MCF 10A (cell line): ENCODE results near the gene ABHD16B. TPM values are rescaled to one million over a fixed set of nuclear protein-coding genes. Genes with fewer than 3 reads are reported as not detected.

Experiments used
- BruUV-seq: library from RNA; stranded (reverse); fragments of 400-500 nt; replicated peaks from 2 replicates; lab custom pipeline; 2021; lab: Mats Ljungman, UMichigan
- CTCF ChIA-PET: fragments of 300-600 bp; sonication (Branson Sonifier 250); formaldehyde crosslinking; extraction: SDS; loops from one replicate; lab custom pipeline; 2021; ENCODE audit warnings: antibody characterized with exemption, inconsistent platforms; lab: Yijun Ruan, JAX
- POLR2A ChIA-PET: fragments of 300-600, 350-650 bp; sonication (Branson Sonifier 250); formaldehyde crosslinking; extraction: SDS; loops from one replicate; lab custom pipeline; 2020; ENCODE audit warnings: antibody characterized with exemption, inconsistent platforms; lab: Yijun Ruan, JAX
- DNase-seq: peaks from one replicate; pipeline ENCODE4 v3.0.0-alpha.2; 2018; ENCODE audit not compliant: unreplicated experiment
- H3K27ac Mint-ChIP-seq: one replicate; pipeline ENCODE4 v1.8.0; 2022; ENCODE audit warnings: mild to moderate bottlenecking, low read depth, mixed read lengths; ENCODE audit not compliant: unreplicated experiment
- H3K27me3 Mint-ChIP-seq: one replicate; pipeline ENCODE4 v1.8.0; 2022; ENCODE audit warnings: mixed read lengths; ENCODE audit not compliant: insufficient read depth, unreplicated experiment
- H3K36me3 Mint-ChIP-seq: one replicate; pipeline ENCODE4 v1.8.0; 2022; ENCODE audit warnings: mild to moderate bottlenecking, moderate library complexity, mixed read lengths; ENCODE audit not compliant: insufficient read depth, unreplicated experiment
- H3K4me1 Mint-ChIP-seq: one replicate; pipeline ENCODE4 v1.8.0; 2022; ENCODE audit warnings: mixed read lengths; ENCODE audit not compliant: insufficient read depth, unreplicated experiment
- H3K4me3 Mint-ChIP-seq: one replicate; pipeline ENCODE4 v1.8.0; 2022; ENCODE audit warnings: mild to moderate bottlenecking, moderate library complexity, mixed read lengths; ENCODE audit not compliant: unreplicated experiment
- H3K9me3 Mint-ChIP-seq: one replicate; pipeline ENCODE4 v1.8.0; 2022; ENCODE audit warnings: mixed read lengths; ENCODE audit not compliant: unreplicated experiment
- intact Hi-C: fragments of 100-400 bp; cut with micrococcal nuclease; formaldehyde crosslinking; loops from 2 replicates; pipeline ENCODE4 v1.14.1; 2022
- total RNA-seq: library from RNA; stranded (reverse); gene quantifications from 2 replicates; pipeline ENCODE4 v1.2.3, GENCODE V29; 2022
- TF ChIP-seq, protein P1 (sequence below): fragments of 200-600 bp; IDR thresholded peaks from one replicate; pipeline ENCODE4 v1.8.0; 2022; ENCODE audit warnings: antibody characterized with exemption, mild to moderate bottlenecking; ENCODE audit not compliant: unreplicated experiment

The ABHD16B gene
- total RNA-seq, 1 experiment from 2014 or later, result not detected

- Mint-ChIP-seq H3K36me3 (no peaks in the 10 kb centered on the region), H3K27me3 (peaks cover 15% of the 10 kb centered on the region), H3K27ac (no peak overlapping the region), H3K4me1 (no peaks in the 10 kb centered on the region), H3K4me3 (no peak overlapping the region), H3K9me3 (no peaks in the 10 kb centered on the region)
- POLR2A ChIA-PET, result no interaction called here
- CTCF ChIA-PET, result interaction anchor here (2.0 kb wide), 1 partner anchor 33 kb away, joined by 8 read pairs; no protein-coding TSS in a partner anchor
- TF ChIP-seq, protein P1, sequence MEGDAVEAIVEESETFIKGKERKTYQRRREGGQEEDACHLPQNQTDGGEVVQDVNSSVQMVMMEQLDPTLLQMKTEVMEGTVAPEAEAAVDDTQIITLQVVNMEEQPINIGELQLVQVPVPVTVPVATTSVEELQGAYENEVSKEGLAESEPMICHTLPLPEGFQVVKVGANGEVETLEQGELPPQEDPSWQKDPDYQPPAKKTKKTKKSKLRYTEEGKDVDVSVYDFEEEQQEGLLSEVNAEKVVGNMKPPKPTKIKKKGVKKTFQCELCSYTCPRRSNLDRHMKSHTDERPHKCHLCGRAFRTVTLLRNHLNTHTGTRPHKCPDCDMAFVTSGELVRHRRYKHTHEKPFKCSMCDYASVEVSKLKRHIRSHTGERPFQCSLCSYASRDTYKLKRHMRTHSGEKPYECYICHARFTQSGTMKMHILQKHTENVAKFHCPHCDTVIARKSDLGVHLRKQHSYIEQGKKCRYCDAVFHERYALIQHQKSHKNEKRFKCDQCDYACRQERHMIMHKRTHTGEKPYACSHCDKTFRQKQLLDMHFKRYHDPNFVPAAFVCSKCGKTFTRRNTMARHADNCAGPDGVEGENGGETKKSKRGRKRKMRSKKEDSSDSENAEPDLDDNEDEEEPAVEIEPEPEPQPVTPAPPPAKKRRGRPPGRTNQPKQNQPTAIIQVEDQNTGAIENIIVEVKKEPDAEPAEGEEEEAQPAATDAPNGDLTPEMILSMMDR, result no peak
- no TSS peak for BruUV-seq
- no peak for DNase-seq
- intact Hi-C loops, result no loop called here
Observed at GRCh38 chr20:63819224-63819921, 41.9 kb upstream of the ABHD16B start.

DNA sequence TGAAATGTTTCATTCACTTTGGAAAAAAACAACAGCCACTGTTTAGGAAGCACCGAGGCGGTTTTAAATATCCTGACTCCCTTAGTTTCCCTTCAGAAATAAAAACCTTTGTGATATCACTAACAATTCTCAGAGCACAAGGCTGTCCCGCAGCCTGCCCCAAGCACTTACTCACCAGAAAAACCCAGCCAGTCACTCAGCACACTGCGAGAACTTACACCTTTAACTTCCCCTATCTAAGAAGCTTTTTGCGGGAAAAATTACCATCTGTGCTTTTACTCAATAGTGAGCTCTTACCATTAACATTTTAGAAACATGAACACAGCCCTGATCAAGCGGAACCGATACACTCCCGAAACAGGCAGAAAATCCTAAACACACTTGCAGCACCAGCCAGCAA is 39.5 kb upstream of the ABHD16B start:
- no peaks in the 10 kb centered on the region for H3K36me3 Mint-ChIP-seq
- H3K4me3 Mint-ChIP-seq, result no peak overlapping the region
- no peaks in the 10 kb centered on the region for H3K4me1 Mint-ChIP-seq
- H3K27ac Mint-ChIP-seq, result no peak overlapping the region
- CTCF ChIA-PET, result interaction anchor here (0.7 to 1.3 kb wide), 2 partner anchors 56 to 152 kb away, joined by 3 to 4 read pairs; no protein-coding TSS in a partner anchor
- intact Hi-C loops, result no loop called here
- no peak for DNase-seq
- TF ChIP-seq, protein P1, result no peak
- H3K27me3 Mint-ChIP-seq, result peaks cover 15% of the 10 kb centered on the region
- no peaks in the 10 kb centered on the region for H3K9me3 Mint-ChIP-seq
- POLR2A ChIA-PET, result no interaction called here
- BruUV-seq, result no TSS peak

GRCh38 chr20:63822276-63822696 is 39.0 kb upstream of the ABHD16B start:
- no peak overlapping the region for H3K4me3 Mint-ChIP-seq
- no peak for DNase-seq
- H3K27me3 Mint-ChIP-seq, result peaks cover 15% of the 10 kb centered on the region
- H3K9me3 Mint-ChIP-seq, result no peaks in the 10 kb centered on the region
- no peaks in the 10 kb centered on the region for H3K4me1 Mint-ChIP-seq
- ChIA-PET CTCF (interaction anchor here (0.6 to 1.3 kb wide), 3 partner anchors 56 to 152 kb away, joined by 3 to 4 read pairs (median 3); no protein-coding TSS in a partner anchor), POLR2A (no interaction called here)
- no peaks in the 10 kb centered on the region for H3K36me3 Mint-ChIP-seq
- BruUV-seq, result no TSS peak
- TF ChIP-seq, protein P1, result no peak
- H3K27ac Mint-ChIP-seq, result no peak overlapping the region
- intact Hi-C loops, result no loop called here

DNA sequence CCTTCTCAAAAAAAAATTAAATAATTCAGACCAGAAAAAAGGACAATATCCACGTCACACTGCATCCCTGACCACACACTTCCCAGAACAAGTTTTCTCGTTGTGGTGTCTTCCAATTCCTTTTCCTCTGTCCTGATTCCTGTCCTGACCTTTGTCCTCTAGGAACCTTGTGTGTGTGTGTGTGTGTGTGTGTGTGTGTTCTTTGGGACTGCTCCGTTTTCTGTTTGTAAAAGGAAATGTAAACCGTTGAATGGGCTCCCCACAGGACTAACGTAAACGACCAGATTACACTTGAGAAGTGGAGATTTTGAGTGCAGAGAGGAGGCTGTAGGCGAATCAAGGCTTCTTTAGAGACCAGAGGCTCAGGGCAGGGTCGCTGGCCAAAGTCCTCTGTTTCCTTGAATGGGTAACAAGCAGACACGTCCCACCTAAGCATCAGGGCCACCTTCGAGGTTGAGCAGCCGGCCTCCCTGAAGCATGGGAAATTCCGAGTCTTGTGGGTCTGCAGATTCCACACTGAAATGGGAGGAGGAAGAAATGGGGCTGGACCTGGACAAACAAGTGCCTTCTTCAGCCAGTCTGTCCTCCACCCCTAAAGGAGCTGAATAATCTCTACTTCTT is 37.5 kb upstream of the ABHD16B start:
- Mint-ChIP-seq H3K4me3 (no peak overlapping the region), H3K27ac (no peak overlapping the region), H3K4me1 (no peaks in the 10 kb centered on the region), H3K36me3 (no peaks in the 10 kb centered on the region), H3K27me3 (peaks cover 16% of the 10 kb centered on the region), H3K9me3 (no peaks in the 10 kb centered on the region)
- POLR2A ChIA-PET, result no interaction called here
- TF ChIP-seq, protein P1, result no peak
- no peak for DNase-seq
- intact Hi-C loops, result no loop called here
- no TSS peak for BruUV-seq
- CTCF ChIA-PET, result interaction anchor here (0.6 kb wide), 1 partner anchor 45 kb away, joined by 3 read pairs; no protein-coding TSS in a partner anchor
